ENCODE measurements around the gene SATB1.

DNA sequence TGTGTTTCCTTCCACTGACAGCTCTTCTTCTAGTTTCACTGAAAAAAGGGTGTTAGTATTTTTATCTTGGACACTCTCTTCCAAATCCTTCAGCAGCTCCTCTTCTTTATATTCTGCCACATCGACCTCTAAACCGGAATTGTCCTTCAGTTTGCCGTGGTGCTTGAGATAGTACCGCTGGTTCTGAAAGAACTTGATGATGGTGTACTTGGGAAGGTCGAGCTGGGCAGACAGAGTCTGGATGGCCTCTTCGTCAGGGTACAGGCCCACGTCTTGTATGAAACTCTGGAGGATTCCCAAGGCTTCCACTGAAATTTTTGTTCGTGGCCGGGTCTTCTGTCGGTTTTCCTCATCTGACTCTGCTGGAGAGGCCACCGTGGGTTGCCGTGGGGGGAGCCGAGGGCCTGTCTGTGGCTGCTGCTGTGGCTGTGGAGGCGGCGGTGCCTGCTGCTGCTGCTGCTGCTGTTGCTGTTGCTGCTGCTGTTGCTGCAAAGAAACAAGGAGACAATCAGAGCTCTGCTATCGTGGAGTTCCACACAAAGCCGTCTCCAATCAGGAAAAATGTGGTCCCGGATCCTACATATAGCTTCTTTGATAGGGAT lies 75.8 kb downstream of the SATB1 start:
- TF ChIP-seq SAP30 (IDR thresholded peaks at IDR 0.05; ENCODE audit: insufficient read depth, insufficient replicate concordance, low read length) (no peak), POLR2A (IDR thresholded peaks at IDR 0.05; ENCODE audit: control extremely low read depth in 1 of 2, low read depth in 2 of 2, low read length in 2 of 2) (no peak)

Measured in H1 (cell line).